ENCODE data around the gene CAMLG. TPM values are rescaled to one million over a fixed set of nuclear protein-coding genes. Genes with fewer than 3 reads are reported as not detected.
A peak's percentile ranks its signal among the peaks of the same experiment; 100 is the strongest.

The CAMLG gene
- total and polyA plus RNA-seq, 2 of the 13 experiments (the other 11 are each of a cell fraction or from before 2014, with no cell fraction given) = 14.2 to 19.8 TPM

DNA sequence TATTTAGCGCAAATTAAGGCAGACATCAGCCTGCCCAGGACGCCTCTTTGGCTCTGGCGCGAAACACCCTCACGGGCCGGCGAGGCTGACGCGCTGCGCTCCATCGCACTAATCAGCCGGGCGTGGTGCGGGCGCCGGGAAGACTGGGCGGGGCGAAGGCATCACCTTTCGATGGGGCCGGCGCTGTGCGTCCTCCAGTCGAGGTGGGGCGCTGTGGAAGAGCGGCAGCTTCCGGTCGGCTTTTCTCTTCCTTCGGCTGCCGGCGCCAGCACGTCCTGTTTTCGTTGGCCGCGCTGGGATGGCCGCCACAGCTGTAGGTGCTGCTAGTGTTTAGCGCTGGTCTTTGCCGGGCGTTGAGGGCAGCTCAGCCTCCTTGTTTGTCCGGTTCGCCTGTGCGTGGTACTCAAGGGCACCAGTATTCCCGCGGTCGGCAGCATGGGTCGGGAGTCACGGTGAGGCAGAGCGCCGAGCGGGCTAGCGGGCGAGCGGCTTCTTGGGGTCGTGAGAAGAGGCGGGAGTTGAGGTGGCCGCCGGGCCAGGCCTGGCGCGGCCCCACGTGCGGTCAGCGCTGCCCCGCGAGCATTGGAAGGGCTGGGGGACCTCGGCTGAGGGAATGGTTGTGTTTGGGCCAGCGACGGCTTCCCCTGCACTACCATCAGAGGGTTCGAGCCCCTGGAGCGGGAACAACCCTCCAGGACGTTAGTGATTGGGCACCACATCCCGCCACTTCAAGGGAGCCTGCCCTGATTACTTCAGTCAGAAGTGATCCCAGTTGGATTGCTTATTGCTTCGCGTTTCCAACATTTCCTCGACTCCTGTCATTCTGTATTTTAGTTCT, 20.4 kb downstream of the CAMLG start, which contains the start of gene DDX46 (continued):
- TF ChIP-seq, protein P1, sequence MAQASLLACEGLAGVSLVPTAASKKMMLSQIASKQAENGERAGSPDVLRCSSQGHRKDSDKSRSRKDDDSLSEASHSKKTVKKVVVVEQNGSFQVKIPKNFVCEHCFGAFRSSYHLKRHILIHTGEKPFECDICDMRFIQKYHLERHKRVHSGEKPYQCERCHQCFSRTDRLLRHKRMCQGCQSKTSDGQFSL (CRISPR knock-in tag; IDR thresholded peaks at IDR 0.05) = 0 out of 2 replicates have a peak, but pooled peaks have one; percentile 22
- TF ChIP-seq WIZ (CRISPR knock-in tag; IDR thresholded peaks at IDR 0.05) = peak; percentile 39; the same call in 1 of the 2 replicates
- peak; percentile 96 for TF ChIP-seq ZNF776 (CRISPR knock-in tag; IDR thresholded peaks at IDR 0.05)
- peak; percentile 87 for TF ChIP-seq ZSCAN9 (CRISPR knock-in tag; IDR thresholded peaks at IDR 0.05; ENCODE audit: borderline replicate concordance)
- TF ChIP-seq JARID2 (CRISPR knock-in tag; IDR thresholded peaks at IDR 0.05; ENCODE audit: insufficient replicate concordance) = peak; percentile 84
- TF ChIP-seq CREM (IDR thresholded peaks at IDR 0.05) = peak; percentile 62
- no peak for TF ChIP-seq CREM (CRISPR knock-in tag; IDR thresholded peaks at IDR 0.05)
- peak; percentile 95 for TF ChIP-seq TBX2 (CRISPR knock-in tag; IDR thresholded peaks at IDR 0.05; ENCODE audit: borderline replicate concordance)
- TF ChIP-seq, protein P2, sequence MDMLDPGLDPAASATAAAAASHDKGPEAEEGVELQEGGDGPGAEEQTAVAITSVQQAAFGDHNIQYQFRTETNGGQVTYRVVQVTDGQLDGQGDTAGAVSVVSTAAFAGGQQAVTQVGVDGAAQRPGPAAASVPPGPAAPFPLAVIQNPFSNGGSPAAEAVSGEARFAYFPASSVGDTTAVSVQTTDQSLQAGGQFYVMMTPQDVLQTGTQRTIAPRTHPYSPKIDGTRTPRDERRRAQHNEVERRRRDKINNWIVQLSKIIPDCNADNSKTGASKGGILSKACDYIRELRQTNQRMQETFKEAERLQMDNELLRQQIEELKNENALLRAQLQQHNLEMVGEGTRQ (IDR thresholded peaks at IDR 0.05; ENCODE audit: low read depth, low read length) = no peak
- TF ChIP-seq, protein P2 (CRISPR knock-in tag; IDR thresholded peaks at IDR 0.05; ENCODE audit: borderline replicate concordance) = no peak; the same call in 1 of the 2 replicates
- TF ChIP-seq FIP1L1 (IDR thresholded peaks at IDR 0.05; ENCODE audit: borderline replicate concordance, insufficient read depth, low read depth, low read length) = no peak
- TF ChIP-seq, protein P3, sequence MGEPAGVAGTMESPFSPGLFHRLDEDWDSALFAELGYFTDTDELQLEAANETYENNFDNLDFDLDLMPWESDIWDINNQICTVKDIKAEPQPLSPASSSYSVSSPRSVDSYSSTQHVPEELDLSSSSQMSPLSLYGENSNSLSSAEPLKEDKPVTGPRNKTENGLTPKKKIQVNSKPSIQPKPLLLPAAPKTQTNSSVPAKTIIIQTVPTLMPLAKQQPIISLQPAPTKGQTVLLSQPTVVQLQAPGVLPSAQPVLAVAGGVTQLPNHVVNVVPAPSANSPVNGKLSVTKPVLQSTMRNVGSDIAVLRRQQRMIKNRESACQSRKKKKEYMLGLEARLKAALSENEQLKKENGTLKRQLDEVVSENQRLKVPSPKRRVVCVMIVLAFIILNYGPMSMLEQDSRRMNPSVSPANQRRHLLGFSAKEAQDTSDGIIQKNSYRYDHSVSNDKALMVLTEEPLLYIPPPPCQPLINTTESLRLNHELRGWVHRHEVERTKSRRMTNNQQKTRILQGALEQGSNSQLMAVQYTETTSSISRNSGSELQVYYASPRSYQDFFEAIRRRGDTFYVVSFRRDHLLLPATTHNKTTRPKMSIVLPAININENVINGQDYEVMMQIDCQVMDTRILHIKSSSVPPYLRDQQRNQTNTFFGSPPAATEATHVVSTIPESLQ (CRISPR knock-in tag; conservative IDR thresholded peaks at IDR 0.05) = no peak; the same call in 1 of the 2 replicates
- peak; percentile 80; the same call in 1 of the 2 replicates for TF ChIP-seq ZNF547 (CRISPR knock-in tag; IDR thresholded peaks at IDR 0.05)
- TF ChIP-seq, protein P4, sequence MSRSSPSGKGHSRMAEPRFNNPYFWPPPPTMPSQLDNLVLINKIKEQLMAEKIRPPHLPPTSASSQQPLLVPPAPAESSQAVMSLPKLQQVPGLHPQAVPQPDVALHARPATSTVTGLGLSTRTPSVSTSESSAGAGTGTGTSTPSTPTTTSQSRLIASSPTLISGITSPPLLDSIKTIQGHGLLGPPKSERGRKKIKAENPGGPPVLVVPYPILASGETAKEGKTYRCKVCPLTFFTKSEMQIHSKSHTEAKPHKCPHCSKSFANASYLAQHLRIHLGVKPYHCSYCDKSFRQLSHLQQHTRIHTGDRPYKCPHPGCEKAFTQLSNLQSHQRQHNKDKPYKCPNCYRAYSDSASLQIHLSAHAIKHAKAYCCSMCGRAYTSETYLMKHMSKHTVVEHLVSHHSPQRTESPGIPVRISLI (CRISPR knock-in tag; IDR thresholded peaks at IDR 0.05; ENCODE audit: borderline replicate concordance) = peak; percentile 69; the same call in 1 of the 2 replicates
- TF ChIP-seq, protein P5, sequence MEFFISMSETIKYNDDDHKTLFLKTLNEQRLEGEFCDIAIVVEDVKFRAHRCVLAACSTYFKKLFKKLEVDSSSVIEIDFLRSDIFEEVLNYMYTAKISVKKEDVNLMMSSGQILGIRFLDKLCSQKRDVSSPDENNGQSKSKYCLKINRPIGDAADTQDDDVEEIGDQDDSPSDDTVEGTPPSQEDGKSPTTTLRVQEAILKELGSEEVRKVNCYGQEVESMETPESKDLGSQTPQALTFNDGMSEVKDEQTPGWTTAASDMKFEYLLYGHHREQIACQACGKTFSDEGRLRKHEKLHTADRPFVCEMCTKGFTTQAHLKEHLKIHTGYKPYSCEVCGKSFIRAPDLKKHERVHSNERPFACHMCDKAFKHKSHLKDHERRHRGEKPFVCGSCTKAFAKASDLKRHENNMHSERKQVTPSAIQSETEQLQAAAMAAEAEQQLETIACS (CRISPR knock-in tag; IDR thresholded peaks at IDR 0.05) = peak; percentile 73
- TF ChIP-seq, protein P6, sequence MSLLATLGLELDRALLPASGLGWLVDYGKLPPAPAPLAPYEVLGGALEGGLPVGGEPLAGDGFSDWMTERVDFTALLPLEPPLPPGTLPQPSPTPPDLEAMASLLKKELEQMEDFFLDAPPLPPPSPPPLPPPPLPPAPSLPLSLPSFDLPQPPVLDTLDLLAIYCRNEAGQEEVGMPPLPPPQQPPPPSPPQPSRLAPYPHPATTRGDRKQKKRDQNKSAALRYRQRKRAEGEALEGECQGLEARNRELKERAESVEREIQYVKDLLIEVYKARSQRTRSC (CRISPR knock-in tag; IDR thresholded peaks at IDR 0.05; ENCODE audit: low read depth) = peak; percentile 52; the same call in 1 of the 2 replicates
- TF ChIP-seq MEF2D (CRISPR knock-in tag; IDR thresholded peaks at IDR 0.05) = peak; percentile 74
- peak; percentile 64; the same call in 1 of the 2 replicates for TF ChIP-seq ZNF224 (CRISPR knock-in tag; IDR thresholded peaks at IDR 0.05)
- no peak for TF ChIP-seq ZBTB3 (CRISPR knock-in tag; IDR thresholded peaks at IDR 0.05; ENCODE audit: borderline replicate concordance, low read depth)
- no peak for TF ChIP-seq JUNB (CRISPR knock-in tag; IDR thresholded peaks at IDR 0.05; ENCODE audit: borderline replicate concordance)
